ENCODE data around the gene CDC40.

GRCh38 chr6:110181131-110182030 is 1.2 kb downstream of the CDC40 start:
- no peak for TF ChIP-seq CTCF (IDR thresholded peaks at IDR 0.05)
- TF ChIP-seq POLR2A (IDR thresholded peaks at IDR 0.05): no peak

Data from Peyer's patch (tissue), 4 donors.